Activated CD8-positive, alpha-beta memory T cell treated with anti-CD3 and anti-CD28 coated beads, Interleukin-2, amount 10 ng/mL, durations not matched to agents 7 days and 5 days (primary cell): ENCODE measurements around the gene IL20. TPM values are rescaled to one million over a fixed set of nuclear protein-coding genes. Genes with fewer than 3 reads are reported as not detected.

ENCODE experiments used
- ATAC-seq: fragments of 150-1000 bp; cut with Tn5 transposase; one replicate; pipeline ENCODE4 v1.10.0; 2021; ENCODE audit warnings: moderate library complexity
- CTCF ChIA-PET: fragments of 350-600 bp; sonication (Branson Sonifier 250); formaldehyde crosslinking; loops from one replicate; lab custom pipeline; 2021; ENCODE audit warnings: antibody characterized with exemption; lab: Charles Lee
- DNase-seq: peaks from one replicate; pipeline ENCODE4 v3.0.0-alpha.2; 2020
- H3K27ac Mint-ChIP-seq: one replicate; pipeline ENCODE4 v1.8.0; 2021; ENCODE audit warnings: mild to moderate bottlenecking, mixed read lengths
- H3K27me3 Mint-ChIP-seq: one replicate; pipeline ENCODE4 v1.8.0; 2021; ENCODE audit warnings: mixed read lengths
- H3K36me3 Mint-ChIP-seq: one replicate; pipeline ENCODE4 v1.8.0; 2021; ENCODE audit warnings: mild to moderate bottlenecking, mixed read lengths
- H3K4me1 Mint-ChIP-seq: one replicate; pipeline ENCODE4 v1.8.0; 2021; ENCODE audit warnings: mixed read lengths
- H3K4me3 Mint-ChIP-seq: one replicate; pipeline ENCODE4 v1.8.0; 2021; ENCODE audit warnings: mild to moderate bottlenecking, moderate library complexity, mixed read lengths
- H3K9me3 Mint-ChIP-seq: one replicate; pipeline ENCODE4 v1.8.0; 2022; ENCODE audit warnings: low read depth, mixed read lengths
- total RNA-seq, 2 experiments: library from RNA; stranded (reverse); gene quantifications; one replicate each; pipeline ENCODE4 v1.2.3, GENCODE V29; 2021

The IL20 gene
- total RNA-seq, result not detected

GRCh38 chr1:206864939-206865671 is at the start of gene IL20:
IL20 (plus strand) TSS chr1:206865623; CDS start chr1:206865853, 230 bp downstream.
- Mint-ChIP-seq H3K36me3 (no peaks in the 10 kb centered on the region), H3K27ac (no peak within 1 kb of the TSS), H3K4me1 (peaks cover 4% of the 10 kb centered on the region), H3K4me3 (no peak within 1 kb of the TSS), H3K9me3 (no peaks in the 10 kb centered on the region), H3K27me3 (peaks cover 67% of the 10 kb centered on the region)
- DNase-seq, result peak; percentile 82
- ATAC-seq, result peak; percentile 73
- CTCF ChIA-PET, result interaction anchor here (0.6 to 2.6 kb wide), 16 partner anchors 9 to 160 kb away, joined by 3 to 19 read pairs (median 3); partner anchors contain the start of gene FCMR

- CTCF ChIA-PET, result interaction anchor here (0.6 to 4.7 kb wide), 21 partner anchors 8 to 240 kb away, joined by 3 to 43 read pairs (median 4); partner anchors contain the start of genes EIF2D and FCMR
- peaks cover 12% of the 10 kb centered on the region for H3K9me3 Mint-ChIP-seq
These were observed 48.8 kb upstream of the IL20 start for GRCh38 chr1:206816390-206817287.

GRCh38 chr1:206821493-206821892 is 43.9 kb upstream of the IL20 start:
- ATAC-seq (no peak), DNase-seq (no peak)
- H3K4me1 Mint-ChIP-seq, result peaks cover 22% of the 10 kb centered on the region
- CTCF ChIA-PET, result interaction anchor here (1.3 to 1.6 kb wide), 4 partner anchors 10 to 87 kb away, joined by 3 to 5 read pairs (median 4); partner anchors contain the start of gene IL20
- H3K36me3 Mint-ChIP-seq, result no peaks in the 10 kb centered on the region
- no peaks in the 10 kb centered on the region for H3K9me3 Mint-ChIP-seq
- H3K27me3 Mint-ChIP-seq, result no peaks in the 10 kb centered on the region
- no peak overlapping the region for H3K4me3 Mint-ChIP-seq
- no peak overlapping the region for H3K27ac Mint-ChIP-seq

More at GRCh38 chr1:206816390-206817287, 48.8 kb upstream of the IL20 start:
- no peaks in the 10 kb centered on the region for H3K27me3 Mint-ChIP-seq
- H3K36me3 Mint-ChIP-seq, result peaks cover 29% of the 10 kb centered on the region
- DNase-seq (no peak), ATAC-seq (peak; percentile 93)
- peak overlapping the region; percentile 88 for H3K27ac Mint-ChIP-seq
- peaks cover 39% of the 10 kb centered on the region for H3K4me1 Mint-ChIP-seq
- peak overlapping the region; percentile 57 for H3K4me3 Mint-ChIP-seq

GRCh38 chr1:206823727-206824126 is 41.7 kb upstream of the IL20 start:
- ATAC-seq (no peak), DNase-seq (no peak)
- Mint-ChIP-seq H3K4me3 (no peak overlapping the region), H3K36me3 (no peaks in the 10 kb centered on the region), H3K27ac (no peak overlapping the region), H3K4me1 (peaks cover 13% of the 10 kb centered on the region), H3K27me3 (no peaks in the 10 kb centered on the region), H3K9me3 (no peaks in the 10 kb centered on the region)
- CTCF ChIA-PET, result interaction anchor here (1.0 to 10.6 kb wide), 3 partner anchors 8 to 160 kb away, joined by 3 to 59 read pairs (median 3); no protein-coding TSS in a partner anchor

GRCh38 chr1:206824331-206824730 is 41.1 kb upstream of the IL20 start:
- Mint-ChIP-seq H3K4me1 (peaks cover 19% of the 10 kb centered on the region), H3K27me3 (no peaks in the 10 kb centered on the region), H3K4me3 (no peak overlapping the region), H3K27ac (no peak overlapping the region), H3K9me3 (no peaks in the 10 kb centered on the region), H3K36me3 (no peaks in the 10 kb centered on the region)
- DNase-seq (no peak), ATAC-seq (no peak)
- CTCF ChIA-PET, result interaction anchor here (1.0 to 10.6 kb wide), 3 partner anchors 15 to 160 kb away, joined by 3 to 59 read pairs (median 3); no protein-coding TSS in a partner anchor

GRCh38 chr1:206826394-206826793 is 39.0 kb upstream of the IL20 start:
- CTCF ChIA-PET, result interaction anchor here (1.5 to 10.6 kb wide), 5 partner anchors 9 to 107 kb away, joined by 3 to 59 read pairs (median 6); no protein-coding TSS in a partner anchor
- H3K4me1 Mint-ChIP-seq, result peaks cover 36% of the 10 kb centered on the region
- H3K27ac Mint-ChIP-seq, result no peak overlapping the region

GRCh38 chr1:206828061-206828460 is 37.4 kb upstream of the IL20 start:
- Mint-ChIP-seq H3K9me3 (no peaks in the 10 kb centered on the region), H3K4me1 (peaks cover 51% of the 10 kb centered on the region), H3K36me3 (no peaks in the 10 kb centered on the region), H3K4me3 (no peak overlapping the region), H3K27me3 (no peaks in the 10 kb centered on the region), H3K27ac (no peak overlapping the region)
- CTCF ChIA-PET, result interaction anchor here (3.5 to 10.6 kb wide), 2 partner anchors 18 to 84 kb away, joined by 17 to 59 read pairs; no protein-coding TSS in a partner anchor
- DNase-seq (peak; percentile 4), ATAC-seq (no peak)

More at GRCh38 chr1:206826394-206826793, 39.0 kb upstream of the IL20 start:
- H3K36me3 Mint-ChIP-seq, result no peaks in the 10 kb centered on the region
- H3K9me3 Mint-ChIP-seq, result no peaks in the 10 kb centered on the region
- no peaks in the 10 kb centered on the region for H3K27me3 Mint-ChIP-seq
- peak; percentile 26 for DNase-seq
- H3K4me3 Mint-ChIP-seq, result no peak overlapping the region
- ATAC-seq, result no peak

- ATAC-seq (no peak), DNase-seq (peak; percentile 12)
- Mint-ChIP-seq H3K36me3 (no peaks in the 10 kb centered on the region), H3K27me3 (peaks cover 3% of the 10 kb centered on the region), H3K4me1 (peaks cover 58% of the 10 kb centered on the region), H3K9me3 (no peaks in the 10 kb centered on the region), H3K4me3 (no peak overlapping the region), H3K27ac (no peak overlapping the region)
- CTCF ChIA-PET, result interaction anchor here (1.1 to 10.6 kb wide), 6 partner anchors 12 to 94 kb away, joined by 3 to 59 read pairs (median 8); partner anchors contain the start of gene IL10
These were observed 36.7 kb upstream of the IL20 start for GRCh38 chr1:206828765-206829164.

- H3K4me1 Mint-ChIP-seq, result peaks cover 58% of the 10 kb centered on the region
- no peaks in the 10 kb centered on the region for H3K36me3 Mint-ChIP-seq
- no peak for DNase-seq
- no peaks in the 10 kb centered on the region for H3K9me3 Mint-ChIP-seq
- CTCF ChIA-PET, result interaction anchor here (1.1 to 10.6 kb wide), 6 partner anchors 12 to 95 kb away, joined by 3 to 59 read pairs (median 6); partner anchors contain the start of gene IL10
- H3K4me3 Mint-ChIP-seq, result no peak overlapping the region
- H3K27me3 Mint-ChIP-seq, result peaks cover 7% of the 10 kb centered on the region
- H3K27ac Mint-ChIP-seq, result peak overlapping the region; percentile 77
- ATAC-seq, result peak; percentile 58
These were observed 36.1 kb upstream of the IL20 start for GRCh38 chr1:206829282-206829681.

GRCh38 chr1:206829875-206830274 is 35.5 kb upstream of the IL20 start:
- ATAC-seq, result peak; percentile 25
- H3K4me1 Mint-ChIP-seq, result peaks cover 55% of the 10 kb centered on the region
- peak overlapping the region; percentile 31 for H3K27ac Mint-ChIP-seq

GRCh38 chr1:206831650-206832049 is 33.8 kb upstream of the IL20 start:
- ATAC-seq (peak; percentile 25), DNase-seq (no peak)
- CTCF ChIA-PET, result interaction anchor here (1.0 to 10.6 kb wide), 12 partner anchors 9 to 151 kb away, joined by 3 to 59 read pairs (median 4); no protein-coding TSS in a partner anchor
- H3K4me1 Mint-ChIP-seq, result peaks cover 54% of the 10 kb centered on the region
- H3K4me3 Mint-ChIP-seq, result no peak overlapping the region
- no peaks in the 10 kb centered on the region for H3K9me3 Mint-ChIP-seq
- no peaks in the 10 kb centered on the region for H3K36me3 Mint-ChIP-seq
- peaks cover 12% of the 10 kb centered on the region for H3K27me3 Mint-ChIP-seq
- no peak overlapping the region for H3K27ac Mint-ChIP-seq

More at GRCh38 chr1:206829875-206830274, 35.5 kb upstream of the IL20 start:
- no peak for DNase-seq
- CTCF ChIA-PET, result interaction anchor here (1.1 to 10.6 kb wide), 6 partner anchors 13 to 95 kb away, joined by 3 to 59 read pairs (median 6); partner anchors contain the start of gene IL10
- H3K4me3 Mint-ChIP-seq, result no peak overlapping the region
- peaks cover 12% of the 10 kb centered on the region for H3K27me3 Mint-ChIP-seq
- no peaks in the 10 kb centered on the region for H3K9me3 Mint-ChIP-seq
- no peaks in the 10 kb centered on the region for H3K36me3 Mint-ChIP-seq

GRCh38 chr1:206832352-206832880 is 33.0 kb upstream of the IL20 start:
- ATAC-seq (no peak), DNase-seq (no peak)
- H3K4me1 Mint-ChIP-seq, result peaks cover 54% of the 10 kb centered on the region
- CTCF ChIA-PET, result interaction anchor here (0.6 to 10.6 kb wide), 13 partner anchors 9 to 150 kb away, joined by 3 to 59 read pairs (median 5); no protein-coding TSS in a partner anchor
- H3K9me3 Mint-ChIP-seq, result no peaks in the 10 kb centered on the region
- H3K4me3 Mint-ChIP-seq, result no peak overlapping the region
- H3K27ac Mint-ChIP-seq, result peak overlapping the region; percentile 4
- H3K36me3 Mint-ChIP-seq, result no peaks in the 10 kb centered on the region
- peaks cover 18% of the 10 kb centered on the region for H3K27me3 Mint-ChIP-seq
